ENCODE results near the gene PADI4. TPM values are rescaled to one million over a fixed set of nuclear protein-coding genes. Genes with fewer than 3 reads are reported as not detected.

The PADI4 gene
- total RNA-seq, 1 experiment from 2014 or later, result not detected

DNA sequence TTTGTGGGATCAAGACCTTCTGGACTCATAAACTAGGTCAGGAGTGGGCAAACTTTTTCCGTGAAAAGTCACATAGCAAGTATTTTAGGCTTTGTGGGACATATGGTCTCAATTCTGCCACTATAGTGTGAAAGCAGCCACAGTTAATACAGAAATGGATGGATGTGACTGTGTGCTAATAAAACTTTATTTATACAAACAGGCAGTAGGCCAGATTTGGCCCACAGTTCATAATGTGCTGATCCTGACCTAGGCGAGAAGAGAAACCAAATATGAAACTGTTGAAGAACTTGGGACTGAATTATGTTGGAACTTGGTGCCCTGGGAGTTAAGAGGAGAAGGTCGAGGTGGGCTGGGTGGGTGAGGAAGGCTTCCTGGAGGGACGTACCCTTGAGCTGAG, 42.0 kb upstream of the PADI4 start:
- intact Hi-C loops (cut with micrococcal nuclease; ENCODE audit: unreplicated experiment) (no loop called here), in situ Hi-C loops (cut with HindIII; ENCODE audit: low pct_unique_long_range_greater_than_20kb, low sequenced_read_pairs) (no loop called here)
- no peaks in the 10 kb centered on the region for H3K36me3 ChIP-seq (ENCODE audit: control insufficient read depth, insufficient read depth, low read length)
- TF ChIP-seq POLR2AphosphoS5 (IDR thresholded peaks at IDR 0.05; ENCODE audit: low read depth, low read length) (no peak), SIN3A (IDR thresholded peaks at IDR 0.05; ENCODE audit: borderline replicate concordance, insufficient read depth, low read depth, low read length) (no peak), TCF7L2 (IDR thresholded peaks at IDR 0.05; ENCODE audit: low read depth, low read length) (no peak)
- TF ChIP-seq, protein P1, sequence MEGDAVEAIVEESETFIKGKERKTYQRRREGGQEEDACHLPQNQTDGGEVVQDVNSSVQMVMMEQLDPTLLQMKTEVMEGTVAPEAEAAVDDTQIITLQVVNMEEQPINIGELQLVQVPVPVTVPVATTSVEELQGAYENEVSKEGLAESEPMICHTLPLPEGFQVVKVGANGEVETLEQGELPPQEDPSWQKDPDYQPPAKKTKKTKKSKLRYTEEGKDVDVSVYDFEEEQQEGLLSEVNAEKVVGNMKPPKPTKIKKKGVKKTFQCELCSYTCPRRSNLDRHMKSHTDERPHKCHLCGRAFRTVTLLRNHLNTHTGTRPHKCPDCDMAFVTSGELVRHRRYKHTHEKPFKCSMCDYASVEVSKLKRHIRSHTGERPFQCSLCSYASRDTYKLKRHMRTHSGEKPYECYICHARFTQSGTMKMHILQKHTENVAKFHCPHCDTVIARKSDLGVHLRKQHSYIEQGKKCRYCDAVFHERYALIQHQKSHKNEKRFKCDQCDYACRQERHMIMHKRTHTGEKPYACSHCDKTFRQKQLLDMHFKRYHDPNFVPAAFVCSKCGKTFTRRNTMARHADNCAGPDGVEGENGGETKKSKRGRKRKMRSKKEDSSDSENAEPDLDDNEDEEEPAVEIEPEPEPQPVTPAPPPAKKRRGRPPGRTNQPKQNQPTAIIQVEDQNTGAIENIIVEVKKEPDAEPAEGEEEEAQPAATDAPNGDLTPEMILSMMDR (IDR thresholded peaks at IDR 0.05), result no peak
- TF ChIP-seq, protein P2, sequence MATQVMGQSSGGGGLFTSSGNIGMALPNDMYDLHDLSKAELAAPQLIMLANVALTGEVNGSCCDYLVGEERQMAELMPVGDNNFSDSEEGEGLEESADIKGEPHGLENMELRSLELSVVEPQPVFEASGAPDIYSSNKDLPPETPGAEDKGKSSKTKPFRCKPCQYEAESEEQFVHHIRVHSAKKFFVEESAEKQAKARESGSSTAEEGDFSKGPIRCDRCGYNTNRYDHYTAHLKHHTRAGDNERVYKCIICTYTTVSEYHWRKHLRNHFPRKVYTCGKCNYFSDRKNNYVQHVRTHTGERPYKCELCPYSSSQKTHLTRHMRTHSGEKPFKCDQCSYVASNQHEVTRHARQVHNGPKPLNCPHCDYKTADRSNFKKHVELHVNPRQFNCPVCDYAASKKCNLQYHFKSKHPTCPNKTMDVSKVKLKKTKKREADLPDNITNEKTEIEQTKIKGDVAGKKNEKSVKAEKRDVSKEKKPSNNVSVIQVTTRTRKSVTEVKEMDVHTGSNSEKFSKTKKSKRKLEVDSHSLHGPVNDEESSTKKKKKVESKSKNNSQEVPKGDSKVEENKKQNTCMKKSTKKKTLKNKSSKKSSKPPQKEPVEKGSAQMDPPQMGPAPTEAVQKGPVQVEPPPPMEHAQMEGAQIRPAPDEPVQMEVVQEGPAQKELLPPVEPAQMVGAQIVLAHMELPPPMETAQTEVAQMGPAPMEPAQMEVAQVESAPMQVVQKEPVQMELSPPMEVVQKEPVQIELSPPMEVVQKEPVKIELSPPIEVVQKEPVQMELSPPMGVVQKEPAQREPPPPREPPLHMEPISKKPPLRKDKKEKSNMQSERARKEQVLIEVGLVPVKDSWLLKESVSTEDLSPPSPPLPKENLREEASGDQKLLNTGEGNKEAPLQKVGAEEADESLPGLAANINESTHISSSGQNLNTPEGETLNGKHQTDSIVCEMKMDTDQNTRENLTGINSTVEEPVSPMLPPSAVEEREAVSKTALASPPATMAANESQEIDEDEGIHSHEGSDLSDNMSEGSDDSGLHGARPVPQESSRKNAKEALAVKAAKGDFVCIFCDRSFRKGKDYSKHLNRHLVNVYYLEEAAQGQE (IDR thresholded peaks at IDR 0.05; ENCODE audit: insufficient read depth in 1 of 2, low read depth in 2 of 2, low read length in 1 of 2), result no peak
- H3K4me3 ChIP-seq (ENCODE audit: low read depth in 2 of 2, low read length in 2 of 2), result no peak overlapping the region
- no peak overlapping the region for H3K27ac ChIP-seq (ENCODE audit: low read length)
- no peaks in the 10 kb centered on the region for H3K9me3 ChIP-seq (ENCODE audit: control insufficient read depth, insufficient read depth, low read depth, low read length)
- BruUV-seq (replicated peaks), result no TSS peak
- ChIA-PET CTCF (no interaction called here), POLR2A (no interaction called here)
- no peak for DNase-seq (ENCODE audit: low read depth, low spot score)
- ATAC-seq, result no peak
- no peaks in the 10 kb centered on the region for H3K4me1 ChIP-seq (ENCODE audit: control insufficient read depth, insufficient read depth, low read length)
- no peaks in the 10 kb centered on the region for H3K27me3 ChIP-seq (ENCODE audit: control insufficient read depth, insufficient read depth, low read length)

DNA sequence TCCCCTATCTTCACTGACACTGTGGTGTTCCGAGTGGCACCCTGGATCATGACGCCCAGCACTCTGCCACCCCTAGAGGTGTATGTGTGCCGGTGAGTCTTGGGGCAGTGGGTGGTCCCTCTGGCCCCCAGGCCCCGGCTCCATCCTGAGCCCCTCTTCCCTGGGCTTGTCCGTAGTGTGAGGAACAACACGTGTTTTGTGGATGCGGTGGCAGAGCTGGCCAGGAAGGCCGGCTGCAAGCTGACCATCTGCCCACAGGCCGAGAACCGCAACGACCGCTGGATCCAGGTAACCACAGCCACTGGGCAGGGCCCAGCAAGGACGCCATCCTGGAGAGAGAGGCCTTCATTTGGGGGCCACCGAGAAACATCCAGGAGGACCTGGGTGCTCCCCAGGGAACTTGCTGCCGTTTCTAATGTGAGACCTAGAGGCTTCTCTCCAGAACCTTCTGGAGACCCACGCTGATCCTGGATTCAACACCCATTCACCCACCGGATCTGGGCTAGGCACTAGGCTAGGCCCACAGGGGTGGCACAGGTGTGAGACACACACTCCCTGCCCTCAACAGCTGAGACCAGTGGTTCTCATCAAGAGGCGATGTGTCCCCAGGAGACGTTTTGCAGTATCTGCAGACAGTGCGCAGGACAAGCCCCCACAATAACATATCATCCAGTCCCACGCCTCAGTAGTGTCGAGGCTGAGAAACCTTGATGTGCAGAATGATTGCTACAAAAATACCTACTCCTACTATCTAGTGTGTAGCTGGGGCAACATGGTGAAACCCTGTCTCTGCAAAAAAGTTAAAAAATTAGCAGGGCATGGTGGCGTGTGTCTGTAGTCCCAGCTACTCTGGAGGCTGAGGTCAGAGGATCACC, 36.9 kb upstream of the PADI4 start:
- H3K36me3 ChIP-seq (ENCODE audit: control insufficient read depth, insufficient read depth, low read length), result no peaks in the 10 kb centered on the region
- TF ChIP-seq, protein P1 (IDR thresholded peaks at IDR 0.05), result no peak
- TF ChIP-seq, protein P2 (IDR thresholded peaks at IDR 0.05; ENCODE audit: insufficient read depth in 1 of 2, low read depth in 2 of 2, low read length in 1 of 2), result no peak
- TF ChIP-seq TCF7L2 (IDR thresholded peaks at IDR 0.05; ENCODE audit: low read depth, low read length), result no peak
- TF ChIP-seq SIN3A (IDR thresholded peaks at IDR 0.05; ENCODE audit: borderline replicate concordance, insufficient read depth, low read depth, low read length), result no peak
- no peak for TF ChIP-seq POLR2AphosphoS5 (IDR thresholded peaks at IDR 0.05; ENCODE audit: low read depth, low read length)
- H3K4me3 ChIP-seq (ENCODE audit: low read depth in 2 of 2, low read length in 2 of 2), result no peak overlapping the region
- DNase-seq (ENCODE audit: low read depth, low spot score) (no peak), ATAC-seq (no peak)
- POLR2A ChIA-PET, result no interaction called here
- CTCF ChIA-PET, result no interaction called here
- no peaks in the 10 kb centered on the region for H3K9me3 ChIP-seq (ENCODE audit: control insufficient read depth, insufficient read depth, low read depth, low read length)
- H3K27ac ChIP-seq (ENCODE audit: low read length), result no peak overlapping the region
- H3K27me3 ChIP-seq (ENCODE audit: control insufficient read depth, insufficient read depth, low read length), result no peaks in the 10 kb centered on the region
- BruUV-seq (replicated peaks), result no TSS peak
- intact Hi-C loops (cut with micrococcal nuclease; ENCODE audit: unreplicated experiment) (no loop called here), in situ Hi-C loops (cut with HindIII; ENCODE audit: low pct_unique_long_range_greater_than_20kb, low sequenced_read_pairs) (no loop called here)
- H3K4me1 ChIP-seq (ENCODE audit: control insufficient read depth, insufficient read depth, low read length), result no peaks in the 10 kb centered on the region

All from Panc1 (cell line).